Fibroblast of villous mesenchyme (primary cell): ENCODE measurements around the gene NANOG. TPM values are rescaled to one million over a fixed set of nuclear protein-coding genes. Genes with fewer than 3 reads are reported as not detected.
"Not testable (repeated sequence)": the region's sequence is repeated elsewhere in the genome, so short reads cannot be mapped to it uniquely, and the experiment has no call there.

ENCODE experiments used
- DNase-seq: peaks from one replicate; pipeline ENCODE4 v3.0.0-alpha.2; 2010; ENCODE audit warnings: low read depth
- H3K4me3 ChIP-seq: 2 replicates; pipeline ENCODE4 v1.5.1; 2011; ENCODE audit warnings: low read depth, mild to moderate bottlenecking, low read length
- total RNA-seq: library from RNA; depleted of rRNA; stranded (reverse); fragments of >200 nt; gene quantifications from 2 replicates; pipeline ENCODE4 v1.2.3, GENCODE V29; 2012
- TF ChIP-seq, protein P1 (sequence below): IDR thresholded peaks from 2 replicates; pipeline ENCODE4 v1.5.1; 2012; ENCODE audit warnings: low read depth, mild to moderate bottlenecking, low read length; ENCODE audit not compliant: insufficient read depth

The NANOG gene
- total RNA-seq, 1 donor: not detected

DNA sequence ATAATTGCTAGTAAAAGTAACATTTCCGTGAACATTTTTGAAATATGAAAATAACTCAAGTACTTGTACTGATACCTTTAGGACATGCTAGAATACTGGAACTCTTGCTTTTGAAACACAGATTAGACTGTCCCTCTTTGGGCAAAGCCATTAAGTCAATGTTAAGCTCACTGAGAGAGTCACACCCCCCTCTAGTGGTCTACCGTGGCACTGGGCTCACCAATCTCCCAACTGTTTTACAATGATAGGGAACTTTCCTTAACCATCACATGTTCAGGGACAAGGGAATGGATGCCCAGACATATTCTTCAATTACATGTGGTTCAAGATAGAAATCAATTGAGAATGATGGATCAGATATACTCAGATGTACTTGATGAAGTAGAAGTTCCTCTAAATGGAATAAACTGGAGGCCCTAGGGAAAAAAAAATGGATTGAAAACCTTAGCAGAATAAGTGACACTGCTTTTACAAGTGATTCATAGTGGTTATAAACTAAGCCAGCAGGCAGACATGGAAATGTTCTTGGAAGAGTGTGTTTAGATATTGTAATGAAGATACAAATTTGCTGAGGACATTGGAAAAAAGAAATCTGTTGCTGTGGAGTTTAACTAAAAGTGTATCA, 17.8 kb downstream of the NANOG start:
- no peak overlapping the region for H3K4me3 ChIP-seq
- TF ChIP-seq, protein P1, sequence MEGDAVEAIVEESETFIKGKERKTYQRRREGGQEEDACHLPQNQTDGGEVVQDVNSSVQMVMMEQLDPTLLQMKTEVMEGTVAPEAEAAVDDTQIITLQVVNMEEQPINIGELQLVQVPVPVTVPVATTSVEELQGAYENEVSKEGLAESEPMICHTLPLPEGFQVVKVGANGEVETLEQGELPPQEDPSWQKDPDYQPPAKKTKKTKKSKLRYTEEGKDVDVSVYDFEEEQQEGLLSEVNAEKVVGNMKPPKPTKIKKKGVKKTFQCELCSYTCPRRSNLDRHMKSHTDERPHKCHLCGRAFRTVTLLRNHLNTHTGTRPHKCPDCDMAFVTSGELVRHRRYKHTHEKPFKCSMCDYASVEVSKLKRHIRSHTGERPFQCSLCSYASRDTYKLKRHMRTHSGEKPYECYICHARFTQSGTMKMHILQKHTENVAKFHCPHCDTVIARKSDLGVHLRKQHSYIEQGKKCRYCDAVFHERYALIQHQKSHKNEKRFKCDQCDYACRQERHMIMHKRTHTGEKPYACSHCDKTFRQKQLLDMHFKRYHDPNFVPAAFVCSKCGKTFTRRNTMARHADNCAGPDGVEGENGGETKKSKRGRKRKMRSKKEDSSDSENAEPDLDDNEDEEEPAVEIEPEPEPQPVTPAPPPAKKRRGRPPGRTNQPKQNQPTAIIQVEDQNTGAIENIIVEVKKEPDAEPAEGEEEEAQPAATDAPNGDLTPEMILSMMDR: peak; percentile 97
- peak; percentile 61 for DNase-seq

DNA sequence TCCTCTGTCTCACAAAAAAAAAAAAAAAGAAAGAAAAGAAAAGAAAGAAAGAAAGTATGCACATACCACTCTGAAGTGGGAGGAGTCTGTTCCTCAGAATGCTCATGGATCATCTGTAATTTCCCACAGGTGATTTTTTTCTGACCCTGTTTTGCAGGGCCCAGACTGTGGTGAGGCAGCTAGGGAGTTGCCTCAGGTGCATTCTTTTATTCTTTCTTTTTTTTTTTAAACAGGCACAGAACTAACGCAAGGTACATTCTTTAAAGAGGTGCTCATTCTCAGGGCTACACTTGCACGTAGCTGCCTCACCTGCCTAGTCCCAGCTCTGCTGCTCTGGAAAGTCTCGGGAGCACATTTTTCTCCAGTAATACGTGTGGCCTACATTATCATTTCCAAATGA, 36.6 kb downstream of the NANOG start:
- not testable (repeated sequence) for DNase-seq, H3K4me3 ChIP-seq

DNA sequence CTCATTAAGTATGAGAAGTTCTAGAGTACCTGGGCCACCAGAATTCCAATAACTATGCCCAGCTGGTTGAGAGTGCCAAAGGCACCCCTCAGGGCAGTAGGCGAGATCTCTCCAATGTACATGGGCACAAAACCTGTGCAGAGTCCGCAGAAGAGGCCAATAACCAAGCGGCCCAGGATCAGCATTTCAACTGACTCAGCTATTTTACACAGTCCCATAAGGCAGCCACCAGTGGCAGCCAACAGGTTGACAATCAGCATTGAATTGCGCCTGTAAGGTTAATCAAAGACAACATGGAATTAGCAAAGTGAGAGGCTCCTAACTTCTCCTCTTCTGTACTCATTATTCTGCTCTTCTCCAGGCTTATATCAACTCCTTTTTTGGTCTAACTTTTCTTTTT, 40.5 kb downstream of the NANOG start:
- H3K4me3 ChIP-seq, DNase-seq: not testable (repeated sequence)

DNA sequence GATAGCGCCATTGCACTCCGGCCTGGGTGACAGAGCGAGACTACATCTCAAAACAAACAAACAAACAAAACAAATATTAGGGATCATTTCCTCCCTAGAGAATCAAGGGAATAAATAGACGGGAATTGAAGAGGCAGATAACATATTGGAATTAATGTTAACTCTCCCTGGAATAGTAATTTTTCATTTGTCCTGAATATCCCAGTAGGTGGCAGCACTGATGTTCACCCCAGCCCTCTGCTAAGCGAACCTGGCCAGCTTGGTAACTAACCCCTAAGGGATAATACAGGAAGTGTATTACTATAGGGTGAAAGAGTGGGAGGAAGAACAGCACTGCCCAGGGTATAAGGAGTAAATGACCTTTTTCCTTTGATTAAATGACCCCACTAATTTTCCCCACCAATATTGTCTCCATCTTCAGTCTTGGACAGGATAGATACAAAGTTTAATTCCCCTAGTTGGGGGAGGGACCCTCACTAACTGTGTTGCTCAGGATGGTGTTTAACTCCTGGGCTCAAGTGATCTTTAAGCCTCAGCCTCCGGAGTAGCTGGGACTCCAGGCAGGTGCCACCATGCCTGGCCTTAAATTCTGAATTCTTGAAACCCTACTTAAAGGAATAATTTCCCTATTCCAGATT, 43.0 kb downstream of the NANOG start:
- TF ChIP-seq, protein P1: peak; percentile 76
- no peak overlapping the region for H3K4me3 ChIP-seq
- DNase-seq: peak; percentile 69

GRCh38 chr12:7833201-7833600, 44.0 kb downstream of the NANOG start:
- H3K4me3 ChIP-seq, DNase-seq: not testable (repeated sequence)

GRCh38 chr12:7833831-7834230, 44.6 kb downstream of the NANOG start:
- TF ChIP-seq, protein P1: no peak
- DNase-seq: no peak
- no peak overlapping the region for H3K4me3 ChIP-seq

- H3K4me3 ChIP-seq: no peak overlapping the region
- peak; percentile 10 for DNase-seq
- TF ChIP-seq, protein P1: no peak
Measured at GRCh38 chr12:7834701-7835100, 45.5 kb downstream of the NANOG start.

DNA sequence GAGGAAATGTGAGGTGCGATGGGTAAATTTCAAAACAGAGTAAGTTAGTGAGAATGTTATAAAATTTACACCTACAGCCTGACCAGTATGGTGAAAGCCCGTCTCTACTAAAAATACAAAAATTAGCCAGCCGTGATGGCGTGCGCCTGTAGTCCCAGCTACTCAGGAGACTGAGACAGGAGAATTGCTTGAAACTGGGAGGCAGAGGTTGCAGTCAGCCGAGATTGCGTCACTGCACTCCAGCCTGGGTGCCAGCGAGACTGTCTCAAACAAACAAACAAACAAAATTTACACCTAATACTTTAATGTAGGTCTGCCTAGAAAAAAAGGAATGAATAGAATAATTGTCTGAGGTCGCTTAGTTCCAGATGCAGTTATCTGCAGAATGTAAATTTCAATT, 45.9 kb downstream of the NANOG start:
- TF ChIP-seq, protein P1: no peak
- DNase-seq: no peak
- H3K4me3 ChIP-seq: no peak overlapping the region
